ENCODE results near the gene IFI16.

DNA sequence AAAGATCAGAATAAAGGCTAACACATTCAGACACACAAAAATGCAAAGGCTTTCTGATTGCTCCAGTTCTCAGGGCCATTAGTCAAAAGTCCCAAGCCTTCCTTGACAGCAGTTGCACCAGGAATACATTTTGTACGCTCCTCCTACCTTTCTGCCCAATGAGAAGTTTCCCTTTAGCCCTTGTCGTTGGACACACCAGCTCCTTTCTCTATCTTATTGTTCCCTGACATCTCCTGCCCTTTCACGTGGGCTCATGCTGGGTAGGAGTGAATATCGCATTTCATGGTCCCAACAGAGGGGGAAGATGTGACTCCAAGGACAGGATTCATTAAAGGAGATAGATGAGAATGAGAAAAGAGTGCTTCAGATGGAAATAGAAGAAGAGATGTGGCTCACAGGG, 33.5 kb upstream of the IFI16 start:
- TF ChIP-seq ZFX (IDR thresholded peaks at IDR 0.05; ENCODE audit: borderline replicate concordance) (no peak), CTCF (IDR thresholded peaks at IDR 0.05) (no peak)

Data from 22Rv1 (cell line).